Umbilical cord (tissue), 2 donors: ENCODE data around the gene ZNF433. TPM values are rescaled to one million over a fixed set of nuclear protein-coding genes. Genes with fewer than 3 reads are reported as not detected.
"Not testable (repeated sequence)": the region's sequence is repeated elsewhere in the genome, so short reads cannot be mapped to it uniquely, and the experiment has no call there.

Experiments
- DNase-seq: peaks from one replicate; pipeline ENCODE4 v3.0.0-alpha.2; 2015; ENCODE audit warnings: low spot score
- total RNA-seq: library from RNA; depleted of rRNA; stranded (reverse); fragments of >200 nt; gene quantifications from one replicate; pipeline ENCODE4 v1.2.3, GENCODE V29; 2014; ENCODE audit warnings: low replicate concordance; ENCODE audit not compliant: insufficient read depth

The ZNF433 gene
- total RNA-seq: 8.4 TPM

DNA sequence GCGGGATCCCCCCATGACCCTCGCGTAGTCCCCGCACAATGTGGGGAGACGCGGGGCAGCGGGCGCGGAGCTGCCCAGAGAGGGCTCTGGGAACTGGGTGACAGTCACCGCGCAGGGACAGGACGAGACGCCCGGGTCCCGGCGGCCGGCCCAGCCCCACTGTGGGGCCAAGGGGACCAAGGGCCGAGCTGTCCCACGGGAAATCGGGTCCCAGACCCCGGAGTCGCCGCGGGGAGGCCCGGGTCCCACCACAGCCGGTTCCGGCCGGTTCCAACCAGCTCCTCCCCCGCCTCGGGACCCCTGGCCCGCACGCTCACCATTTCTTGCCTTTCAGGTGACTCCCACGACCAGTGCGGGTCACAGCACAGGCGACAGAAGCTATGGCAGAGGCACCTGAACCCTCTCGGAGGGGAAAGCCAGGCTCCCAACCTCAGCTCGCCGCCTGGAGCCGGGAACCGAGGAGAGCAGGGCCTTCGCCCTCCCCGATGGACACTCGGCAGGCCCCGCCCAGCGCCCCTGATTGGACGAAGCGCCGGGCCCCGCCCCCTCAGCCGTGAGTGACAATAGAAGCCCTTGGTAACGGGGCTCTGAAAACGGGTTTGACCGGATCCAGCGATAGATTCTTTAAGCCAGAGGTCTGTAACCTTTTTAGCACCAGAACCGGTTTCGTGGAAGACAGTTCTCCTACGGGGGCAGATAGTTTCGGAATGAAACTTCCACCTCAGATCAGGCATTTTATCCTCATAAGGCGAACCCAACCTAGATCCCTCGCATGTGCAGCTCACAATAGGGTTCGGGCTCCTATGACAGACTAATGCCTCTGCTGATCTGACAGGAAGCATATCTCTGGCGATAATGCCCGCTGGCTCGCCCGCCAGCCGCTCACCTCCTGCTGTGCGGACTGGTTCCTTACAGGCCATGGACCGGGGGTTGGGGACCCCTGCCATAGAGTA lies at the start of gene ZNF433:
TSS of gene ZNF433 (minus strand) at position 460 of the 953 bp plus-strand sequence. CDS start at position 320, 140 bp downstream.
- peak; percentile 96 for DNase-seq

DNA sequence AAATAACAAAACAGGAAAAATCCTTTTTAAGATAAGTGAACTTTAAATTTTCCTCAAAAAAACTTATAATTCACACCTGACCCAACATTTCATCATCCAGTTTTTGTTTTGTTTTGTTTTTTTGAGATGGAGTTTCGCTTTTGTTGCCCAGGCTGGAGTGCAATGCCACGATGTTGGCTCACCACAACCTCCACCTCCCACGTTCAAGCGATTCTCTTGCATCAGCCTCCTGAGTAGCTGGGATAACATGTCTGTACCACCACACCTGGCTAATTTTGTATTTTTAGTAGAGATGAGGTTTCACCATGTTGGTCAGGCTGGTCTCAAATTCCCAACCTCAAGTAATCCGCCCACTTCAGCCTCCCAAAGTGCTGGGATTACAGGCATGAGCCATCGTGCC lies 47.9 kb upstream of the ZNF433 start:
- DNase-seq: not testable (repeated sequence)

DNA sequence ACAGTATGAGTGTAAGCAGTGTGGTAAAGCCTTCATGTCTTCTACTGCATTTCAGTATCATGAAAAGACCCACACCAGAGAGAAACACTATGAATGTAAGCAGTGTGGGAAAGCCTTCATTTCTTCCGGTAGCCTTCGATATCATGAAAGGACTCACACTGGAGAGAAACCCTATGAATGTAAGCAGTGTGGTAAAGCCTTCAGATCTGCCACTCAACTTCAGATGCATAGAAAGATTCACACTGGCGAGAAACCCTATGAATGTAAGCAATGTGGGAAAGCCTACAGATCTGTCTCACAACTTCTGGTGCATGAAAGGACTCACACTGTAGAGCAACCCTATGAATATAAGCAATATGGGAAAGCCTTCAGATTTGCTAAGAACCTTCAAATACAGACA lies 41.9 kb upstream of the ZNF433 start:
- DNase-seq: no peak

DNA sequence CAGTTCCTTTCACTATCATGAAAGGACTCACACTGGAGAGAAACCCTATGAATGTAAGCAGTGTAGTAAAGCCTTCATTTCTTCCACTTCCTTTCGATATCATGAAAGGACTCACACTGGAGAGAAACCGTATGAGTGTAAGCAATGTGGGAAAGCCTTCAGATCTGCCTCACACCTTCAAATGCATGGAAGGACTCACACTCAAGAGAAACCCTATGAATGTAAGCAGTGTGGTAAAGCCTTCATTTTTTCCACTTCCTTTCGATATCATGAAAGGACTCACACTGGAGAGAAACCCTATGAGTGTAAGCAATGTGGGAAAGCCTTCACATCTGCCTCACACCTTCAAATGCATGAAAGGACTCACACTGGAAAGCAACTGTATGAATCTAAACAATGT lies 40.9 kb upstream of the ZNF433 start:
- not testable (repeated sequence) for DNase-seq

DNA sequence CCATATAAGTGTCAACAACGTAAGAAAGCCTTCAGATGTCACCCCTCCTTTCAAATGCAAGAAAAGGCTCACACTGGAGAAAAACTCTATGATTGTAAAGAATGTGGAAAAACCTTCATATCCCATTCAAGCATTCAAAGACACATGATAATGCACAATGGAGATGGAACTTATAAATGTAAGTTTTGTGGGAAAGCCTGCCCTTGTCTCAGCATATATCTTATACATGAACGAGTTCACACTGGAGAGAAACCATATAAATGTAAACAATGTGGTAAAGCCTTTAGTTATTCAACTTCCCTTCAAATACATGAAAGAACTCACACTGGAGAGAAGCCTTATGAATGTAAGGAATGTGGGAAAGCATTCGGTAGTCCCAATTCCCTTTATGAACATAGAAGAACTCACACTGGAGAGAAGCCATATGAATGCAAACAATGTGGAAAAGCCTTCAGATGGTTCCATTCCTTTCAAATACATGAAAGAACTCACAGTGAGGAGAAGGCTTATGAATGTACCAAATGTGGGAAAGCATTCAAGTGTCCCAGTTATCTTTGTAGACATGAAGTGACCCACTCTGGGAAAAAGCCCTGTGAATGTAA lies 40.2 kb upstream of the ZNF433 start:
- DNase-seq: no peak

DNA sequence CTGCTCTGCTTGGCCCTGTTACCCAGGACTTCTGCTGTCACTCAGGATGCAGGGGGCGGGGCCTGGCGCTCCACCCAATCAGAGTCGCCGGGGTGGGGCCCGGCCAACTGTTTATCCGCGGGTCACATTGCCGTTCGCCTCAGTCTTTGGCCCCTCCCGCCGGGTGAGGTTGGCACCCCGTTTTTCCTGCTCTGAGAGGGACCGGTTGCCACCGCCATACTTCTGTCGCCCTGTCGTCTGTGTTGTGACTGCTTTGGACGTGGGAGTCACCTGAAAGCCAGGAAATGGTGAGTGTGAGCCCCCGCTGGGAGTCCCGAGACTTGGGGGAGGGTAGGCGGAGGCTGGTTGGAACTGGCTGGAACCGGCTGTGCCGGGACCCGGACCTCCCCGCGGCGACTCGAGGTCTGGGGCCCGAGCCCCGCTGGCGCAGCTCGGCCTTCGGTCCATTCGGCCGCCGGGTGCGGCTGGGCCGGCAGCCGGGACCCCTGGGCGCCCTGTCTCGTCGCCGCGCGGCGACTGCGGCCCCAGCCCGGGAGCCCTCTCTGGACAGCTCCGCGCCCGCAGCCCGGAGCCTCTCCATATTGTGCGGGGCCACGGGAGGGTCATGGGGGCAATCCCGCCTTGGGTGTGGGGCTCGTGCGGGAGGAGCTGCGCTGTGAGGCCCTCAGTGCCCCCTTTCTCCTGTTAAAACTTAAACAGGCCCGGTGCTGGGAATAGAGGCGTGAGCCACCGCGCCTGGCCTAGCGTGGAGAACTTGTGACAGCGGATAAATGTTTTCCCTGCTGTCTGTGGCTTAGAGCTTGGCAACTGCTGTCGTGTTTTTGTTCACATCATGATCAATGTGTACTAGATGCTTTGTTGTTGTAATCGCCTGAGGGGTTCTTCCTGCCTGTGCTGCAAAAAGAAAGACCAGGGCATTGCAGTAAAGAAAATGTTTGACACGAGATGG lies 29.4 kb upstream of the ZNF433 start, which contains the start of gene ZNF844:
TSS of gene ZNF844 (plus strand) at position 142 of the 949 bp plus-strand sequence. CDS start at position 285, 143 bp downstream.
- DNase-seq: peak; percentile 95

DNA sequence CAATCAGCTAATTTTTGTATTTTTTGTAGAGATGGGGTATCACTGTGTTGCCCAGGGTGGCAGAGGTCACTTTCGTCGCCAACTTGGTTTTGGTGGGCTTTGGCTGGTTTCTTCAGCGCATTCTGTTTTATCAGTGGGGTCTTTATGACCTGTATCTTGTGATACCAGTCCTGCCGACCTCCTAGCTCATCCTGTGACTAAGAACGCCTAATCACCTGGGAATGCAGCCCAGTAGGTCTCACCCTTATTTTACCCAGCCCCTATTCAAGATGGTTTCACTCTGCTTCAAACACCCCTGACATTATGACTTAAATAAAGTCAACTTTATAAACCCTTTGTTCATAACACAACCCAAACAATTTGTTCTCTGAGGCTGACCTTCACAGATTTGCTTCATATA lies 20.3 kb upstream of the ZNF433 start:
- no peak for DNase-seq

DNA sequence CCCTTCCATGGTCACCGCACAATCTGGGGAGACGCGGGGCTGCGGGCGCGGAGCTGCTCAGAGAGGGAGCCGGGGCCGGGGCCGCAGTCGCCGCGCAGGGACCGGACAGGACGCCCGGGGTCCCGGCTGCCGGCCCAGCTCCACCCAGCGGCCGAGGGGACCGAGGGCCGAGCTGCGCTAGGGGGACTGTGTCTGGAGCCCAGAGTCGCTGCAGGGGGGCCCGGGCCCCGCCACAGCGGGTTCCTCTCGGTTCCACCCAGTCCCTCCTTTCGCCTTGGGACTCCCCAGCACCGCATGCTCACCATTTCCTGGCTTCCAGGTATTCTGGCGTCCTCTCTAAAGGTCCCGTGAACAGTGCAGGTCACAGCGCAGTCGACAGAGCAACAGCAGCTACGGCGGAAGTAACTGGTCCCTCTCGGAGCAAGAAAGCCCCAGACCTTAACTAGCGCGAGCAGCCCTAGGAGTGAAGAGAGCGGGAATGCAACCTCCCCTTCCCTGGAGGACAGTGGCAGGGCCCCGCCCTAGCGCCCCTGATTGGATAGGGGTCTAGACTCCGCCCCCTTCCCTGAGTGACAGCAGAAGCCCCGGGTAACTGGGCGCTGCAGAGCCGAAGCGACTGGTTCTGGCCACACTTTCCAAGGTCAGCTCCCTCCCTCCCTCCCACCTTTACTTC lies 17.2 kb upstream of the ZNF433 start, which contains the start of gene ZNF878:
TSS of gene ZNF878 (minus strand) at position 465 of the 673 bp plus-strand sequence. CDS start at position 305, 160 bp downstream.
- DNase-seq: peak; percentile 94

DNA sequence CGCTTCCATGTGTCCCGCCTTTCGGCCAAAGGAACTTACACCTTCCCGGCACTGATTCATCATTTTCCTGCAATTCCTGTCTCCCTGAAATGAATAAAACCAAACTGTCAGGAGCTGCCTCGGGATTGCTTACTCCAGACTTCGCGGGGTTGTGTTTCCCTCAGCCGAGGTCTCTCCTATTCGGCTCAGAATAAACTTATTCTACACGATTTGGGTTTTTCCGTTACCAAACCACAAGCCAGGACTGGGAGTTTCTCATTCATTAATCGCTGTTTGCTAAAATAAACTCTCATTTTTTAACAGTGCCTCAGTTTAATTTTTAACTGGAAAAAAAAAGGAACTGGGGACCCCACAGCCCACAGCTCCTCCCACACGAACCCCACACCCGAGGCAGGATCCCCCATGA lies 16.6 kb upstream of the ZNF433 start:
- DNase-seq: peak; percentile 7

DNA sequence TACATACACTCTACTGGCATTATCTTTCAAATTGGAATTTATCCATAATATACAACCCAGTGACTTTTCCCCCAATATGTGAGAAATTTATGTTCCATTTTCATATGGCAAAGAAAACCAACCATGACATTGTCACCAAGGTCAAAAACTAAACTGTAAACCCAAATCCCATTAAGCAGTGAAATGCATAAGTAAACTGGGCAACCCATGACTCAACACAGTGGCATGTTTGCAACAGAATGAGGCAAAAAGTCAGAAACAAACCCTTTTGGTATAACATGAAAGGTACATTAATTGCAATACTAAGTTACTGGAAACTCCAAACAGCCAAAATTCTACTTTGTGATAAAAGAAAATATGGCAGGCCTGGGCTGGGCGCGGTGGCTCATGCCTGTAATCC lies 12.4 kb upstream of the ZNF433 start:
- DNase-seq: no peak

DNA sequence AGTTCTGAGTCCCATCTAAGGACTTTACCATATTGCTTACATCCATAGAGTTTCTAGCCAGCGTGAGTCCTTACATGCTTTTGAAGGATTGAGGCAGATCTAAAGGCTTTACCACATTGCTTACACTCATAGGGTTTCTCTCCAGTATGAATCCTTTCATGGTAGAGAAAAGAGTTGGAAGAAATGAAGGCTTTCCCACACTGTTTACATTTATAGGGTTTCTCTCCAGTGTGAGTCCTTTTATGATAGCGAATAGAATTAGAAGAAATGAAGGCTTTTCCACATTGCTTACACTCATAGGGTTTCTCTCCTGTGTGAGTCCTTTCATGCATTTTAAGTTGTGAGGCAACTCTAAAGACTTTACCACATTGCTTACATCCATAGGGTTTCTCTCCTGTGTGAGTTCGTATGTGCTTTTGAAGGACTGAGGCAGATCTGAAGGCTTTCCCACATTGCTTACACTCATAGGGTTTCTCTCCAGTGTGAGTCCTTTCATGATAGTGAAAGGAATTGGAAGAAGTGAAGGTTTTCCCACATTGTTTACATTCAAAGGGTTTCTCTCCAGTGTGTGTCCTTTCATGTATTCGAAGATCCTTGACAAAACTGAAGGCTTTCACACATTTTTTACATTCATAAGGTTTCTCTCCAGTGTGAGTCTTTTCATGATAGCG lies 8.4 kb upstream of the ZNF433 start:
- DNase-seq: no peak

DNA sequence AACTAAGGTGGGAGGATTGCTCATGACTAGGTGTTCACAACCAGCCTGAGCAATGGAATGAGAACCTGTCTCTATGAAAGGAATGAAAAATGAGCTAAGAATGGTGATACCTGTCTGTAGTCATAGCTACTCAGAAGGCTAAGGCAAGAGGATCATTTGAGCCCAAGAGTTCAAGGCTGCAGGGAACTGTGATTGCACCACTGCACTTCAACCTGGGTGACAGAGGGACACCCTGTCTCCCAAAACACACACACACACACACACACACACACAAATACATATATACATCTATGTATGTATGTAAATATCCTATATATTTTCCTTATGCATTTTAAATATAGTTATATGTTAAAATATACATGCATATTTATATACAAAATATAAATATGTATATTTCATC lies 7.4 kb upstream of the ZNF433 start:
- no peak for DNase-seq

DNA sequence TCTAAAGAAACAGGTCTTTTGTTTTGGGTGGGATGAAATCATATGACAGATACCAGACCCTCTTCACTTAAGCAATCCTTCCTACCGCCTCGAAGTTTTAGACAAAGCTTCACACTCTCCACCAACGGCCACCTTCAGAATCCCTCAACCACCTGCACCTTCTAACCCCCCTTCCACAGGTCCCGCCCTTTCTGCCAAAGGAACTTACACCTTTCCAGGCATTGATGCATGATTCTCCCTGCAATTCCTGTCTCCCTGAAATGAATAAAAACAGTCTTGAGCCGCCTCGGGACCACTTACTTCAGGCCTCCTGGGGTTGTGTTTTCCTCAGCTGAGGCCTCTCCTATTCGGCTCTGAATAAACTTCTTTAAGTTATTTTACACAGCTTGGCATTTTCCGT lies 859 bp downstream of the ZNF433 start:
- peak; percentile 7 for DNase-seq

DNA sequence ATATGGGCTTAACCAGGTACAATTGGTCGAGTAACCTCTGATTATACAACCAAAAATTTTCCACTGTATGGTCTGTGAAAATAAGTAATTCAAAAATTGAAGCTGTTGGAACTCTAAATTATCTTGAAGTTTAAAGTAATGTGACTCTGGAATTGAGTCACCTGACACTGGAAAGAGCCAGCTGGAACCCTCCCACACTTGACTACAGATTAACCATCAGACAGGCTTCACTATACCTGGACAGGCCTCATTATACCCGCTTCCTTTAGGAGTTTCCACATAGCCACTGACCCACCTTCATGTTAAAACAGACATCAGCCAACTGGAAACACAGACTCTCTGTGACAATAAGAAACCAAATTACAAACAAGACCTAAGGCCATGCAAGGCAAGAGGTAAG lies 1.3 kb downstream of the ZNF433 start:
- DNase-seq: no peak

DNA sequence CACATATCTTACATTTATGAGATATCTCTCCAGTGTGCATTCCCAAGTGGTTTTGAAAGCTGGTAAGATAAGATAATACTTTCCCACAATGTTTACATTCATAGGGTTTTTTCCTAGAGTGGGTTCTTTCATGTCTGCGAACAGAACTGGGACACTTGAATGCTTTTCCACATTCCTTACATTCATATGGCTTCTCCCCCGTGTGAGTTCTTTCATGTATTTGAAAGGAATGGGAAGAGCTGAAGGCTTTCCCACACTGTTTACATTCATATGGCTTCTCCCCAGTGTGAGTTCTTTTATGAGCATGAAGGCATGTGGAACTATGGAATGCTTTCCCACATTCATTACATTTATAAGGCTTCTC lies 19.7 kb downstream of the ZNF433 start:
- no peak for DNase-seq

DNA sequence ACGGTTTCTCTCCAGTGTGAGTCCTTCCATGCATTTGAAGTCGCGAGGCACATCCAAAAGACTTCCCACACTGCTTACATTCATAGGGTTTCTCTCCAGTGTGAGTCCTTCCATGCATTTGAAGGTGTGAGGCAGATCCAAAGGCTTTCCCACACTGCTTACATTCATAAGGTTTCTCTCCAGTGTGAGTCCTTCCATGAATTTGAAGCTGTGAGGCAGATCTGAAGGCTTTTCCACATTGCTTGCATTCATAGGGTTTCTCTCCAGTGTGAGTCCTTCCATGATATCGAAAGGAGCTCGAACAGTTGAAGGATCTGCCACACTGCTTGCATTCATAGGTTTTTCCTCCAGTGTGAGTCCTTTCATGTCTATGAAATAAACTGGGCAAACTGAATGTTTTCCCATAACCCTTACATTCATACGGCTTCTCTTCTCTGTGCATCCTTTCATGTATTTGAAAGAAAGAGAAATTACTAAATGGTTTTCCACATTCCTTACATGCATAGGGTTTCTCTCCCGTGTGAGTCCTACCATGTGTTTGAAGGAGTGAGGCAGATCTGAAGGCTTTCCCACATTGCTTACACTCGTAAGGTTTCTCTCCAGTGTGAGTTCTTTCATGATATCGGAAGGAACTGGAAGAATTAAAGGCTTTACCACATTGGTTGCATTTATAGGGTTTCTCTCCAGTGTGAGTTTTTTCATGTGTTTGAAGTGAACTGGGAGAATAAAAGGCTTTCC lies 20.3 kb downstream of the ZNF433 start:
- DNase-seq: no peak

DNA sequence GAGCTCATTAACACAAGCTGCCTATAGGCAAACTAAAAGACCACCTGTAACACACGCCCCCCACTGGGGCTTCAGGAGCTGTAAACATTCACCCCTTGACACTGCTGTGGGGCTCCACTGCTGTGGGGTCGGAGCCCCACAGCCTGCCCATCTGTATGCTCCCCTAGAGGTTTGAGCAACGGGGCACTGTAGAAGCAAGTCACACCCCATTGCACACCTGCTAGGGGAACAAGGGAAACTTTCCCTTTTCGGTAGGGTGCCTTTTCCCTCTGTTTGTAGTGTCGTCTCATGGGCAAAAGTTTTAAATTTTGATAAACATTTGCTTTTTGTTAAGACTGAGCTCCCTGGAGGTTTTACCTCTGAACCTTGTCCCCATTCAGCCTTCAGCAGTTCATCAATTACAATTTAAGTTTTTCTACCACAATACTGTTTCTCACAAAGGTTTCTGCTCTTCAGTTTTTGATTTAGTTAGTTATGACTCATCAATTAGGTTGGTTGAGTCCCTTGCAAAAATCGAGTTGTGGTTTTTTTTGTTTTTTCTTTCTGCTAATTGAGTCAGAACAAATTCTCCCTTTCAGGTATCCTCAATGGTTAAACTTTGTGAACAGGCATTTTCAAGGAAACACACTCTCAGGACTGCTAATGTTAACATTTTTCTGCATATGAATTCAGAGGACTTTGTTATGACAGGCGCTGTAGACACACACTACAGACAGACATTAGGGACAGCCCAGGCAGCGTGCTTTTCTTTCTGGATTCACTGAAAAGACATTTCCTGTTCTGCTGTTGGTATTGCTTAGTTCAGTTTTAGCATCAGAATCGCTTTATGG lies 35.1 kb downstream of the ZNF433 start:
- DNase-seq: no peak

DNA sequence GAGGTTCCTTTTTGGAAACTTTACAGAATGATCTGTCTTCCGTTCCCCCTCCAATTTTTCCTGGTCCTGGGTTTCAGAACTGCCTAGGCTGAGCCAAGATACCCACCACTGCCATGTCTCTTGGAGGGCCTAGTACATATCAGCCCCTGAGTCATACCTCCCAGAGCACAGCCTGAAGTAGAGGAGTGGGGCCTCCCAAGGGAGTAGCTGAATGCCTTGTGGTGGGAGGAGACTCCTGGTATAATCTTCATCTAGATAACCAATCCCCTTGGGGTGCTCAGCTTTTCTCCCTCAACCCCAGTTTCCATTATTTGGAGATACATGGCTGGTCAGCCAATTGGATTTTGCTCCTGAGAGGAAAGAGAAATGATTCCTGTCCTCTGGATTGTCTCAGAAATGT lies 40.3 kb downstream of the ZNF433 start:
- DNase-seq: no peak

DNA sequence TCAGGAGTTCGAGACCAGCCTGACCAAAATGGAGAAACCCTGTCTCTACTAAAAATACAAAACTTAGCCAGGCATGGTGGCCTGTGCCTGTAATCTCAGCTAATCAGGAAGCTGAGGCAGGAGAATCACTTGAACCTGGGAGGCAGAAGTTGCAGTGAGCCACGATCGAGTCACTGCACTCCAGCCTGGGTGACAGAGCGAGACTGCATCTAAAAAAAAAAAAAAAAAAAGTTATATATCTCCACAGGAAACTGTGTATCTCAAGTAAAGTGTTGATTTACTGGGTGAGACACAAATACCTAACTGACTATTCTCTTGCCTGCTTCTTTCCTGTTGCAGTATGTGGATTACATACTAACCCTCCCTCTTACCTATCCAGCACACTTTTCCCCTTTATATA lies 43.6 kb downstream of the ZNF433 start:
- DNase-seq: not testable (repeated sequence)
